GM12891 (cell line): ENCODE measurements around the gene GJA5.
"Not testable (repeated sequence)": the region's sequence is repeated elsewhere in the genome, so short reads cannot be mapped to it uniquely, and the experiment has no call there.

Source experiments
- POLR2A ChIP-seq: IDR thresholded peaks from 2 replicates; pipeline ENCODE4 v1.6.1; 2011; ENCODE audit warnings: low read depth, low read length, control low read depth
- POLR2AphosphoS5 ChIP-seq: IDR thresholded peaks from 2 replicates; pipeline ENCODE4 v1.6.1; 2011; ENCODE audit warnings: low read depth, low read length, control low read depth
- SPI1 ChIP-seq: IDR thresholded peaks from 2 replicates; pipeline ENCODE4 v1.6.1; 2011; ENCODE audit warnings: low read depth, low read length, control low read depth

- TF ChIP-seq POLR2A, POLR2AphosphoS5, SPI1: not testable (repeated sequence)
These were observed 26.0 kb downstream of the GJA5 start for GRCh38 chr1:147734291-147734841.
